ENCODE measurements around the gene MAML3. TPM values are rescaled to one million over a fixed set of nuclear protein-coding genes. Genes with fewer than 3 reads are reported as not detected.

The MAML3 gene
- total RNA-seq = 0.17 and 2.0 TPM in 2 replicates

DNA sequence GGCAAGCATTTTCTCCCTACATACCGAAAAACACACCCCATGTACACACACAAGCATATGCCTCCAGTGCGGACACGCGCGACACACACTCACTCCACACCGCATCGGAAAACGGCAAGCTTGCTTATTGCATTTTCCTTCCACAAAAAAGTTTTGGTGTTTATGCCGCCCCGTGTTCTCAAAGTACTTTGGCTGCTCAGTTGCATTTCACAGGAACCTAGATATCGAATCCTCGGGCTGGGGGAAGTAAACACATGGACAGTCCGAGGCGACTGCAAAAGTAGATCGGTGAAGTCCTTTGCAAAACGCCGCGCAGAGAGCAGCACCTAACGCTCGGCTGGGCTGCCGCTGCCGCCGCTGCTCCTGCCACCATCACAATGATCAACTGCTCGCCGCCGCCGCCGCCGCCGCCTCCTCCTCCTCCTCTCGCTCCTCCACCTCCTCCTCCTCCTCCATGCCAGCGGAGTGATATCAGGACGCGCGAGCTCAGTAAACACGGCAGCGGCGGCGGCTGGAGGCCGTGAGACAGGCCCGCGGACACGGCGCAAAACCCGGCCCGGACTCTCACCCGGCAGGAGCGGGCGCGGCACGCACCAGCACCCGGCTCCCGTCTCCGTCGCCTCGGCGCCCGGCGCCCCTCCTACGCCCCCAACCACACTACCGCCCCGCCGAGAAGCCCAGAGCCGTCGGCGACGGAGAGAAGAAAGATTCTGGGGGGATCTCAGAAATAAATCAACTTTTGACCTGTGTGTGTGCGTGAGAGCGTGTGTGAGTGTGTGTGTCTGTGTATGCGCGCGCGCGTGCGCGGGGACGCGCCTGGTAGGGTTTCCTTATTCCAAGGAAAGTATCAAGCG lies at the start of gene MAML3:
MAML3 (minus strand) TSS at position 467 of the 854 bp plus-strand sequence. CDS start 857 bp downstream, outside the sequence.
- peak; percentile 72 for DNase-seq (ENCODE audit: low read depth)

DNA sequence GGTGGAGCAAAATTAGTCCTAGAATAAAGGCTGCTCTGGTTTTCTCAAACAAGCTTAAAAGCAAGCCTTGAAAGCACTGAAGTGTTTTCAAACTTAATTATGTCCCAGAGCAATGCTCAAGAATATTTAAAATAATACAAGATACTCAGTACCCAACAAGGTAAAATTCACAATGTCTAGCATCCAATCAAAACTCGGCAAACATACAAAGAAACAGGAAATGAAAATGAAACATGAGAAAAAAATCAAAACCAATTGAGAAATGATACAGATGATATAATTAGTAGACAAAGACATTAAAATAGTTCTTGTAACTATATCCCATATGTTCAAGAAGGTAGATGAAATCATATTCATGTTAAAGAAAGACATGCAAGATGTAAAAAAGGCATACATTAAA lies 45.0 kb upstream of the MAML3 start:
- no peak for DNase-seq (ENCODE audit: low read depth)

DNA sequence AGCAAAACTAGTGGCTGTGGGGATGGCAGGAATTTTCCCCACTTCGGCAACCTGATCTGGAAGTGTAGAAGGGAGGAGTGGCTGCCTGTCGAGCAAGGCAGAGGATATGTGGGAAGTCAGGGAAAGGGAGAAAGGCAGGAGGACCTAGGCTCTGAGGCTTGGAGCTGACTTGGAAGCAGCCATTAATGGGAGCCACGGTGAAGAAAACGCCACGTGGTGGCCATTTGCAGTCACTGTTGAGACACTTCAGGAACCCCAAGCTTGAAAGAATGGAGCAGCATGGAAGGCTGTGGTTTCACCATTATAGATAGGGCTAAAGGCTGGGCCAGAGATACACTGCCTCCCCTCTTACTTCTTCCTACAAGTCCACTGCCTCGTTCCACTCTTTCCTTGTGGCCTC lies 41.8 kb upstream of the MAML3 start:
- DNase-seq (ENCODE audit: low read depth) = no peak

DNA sequence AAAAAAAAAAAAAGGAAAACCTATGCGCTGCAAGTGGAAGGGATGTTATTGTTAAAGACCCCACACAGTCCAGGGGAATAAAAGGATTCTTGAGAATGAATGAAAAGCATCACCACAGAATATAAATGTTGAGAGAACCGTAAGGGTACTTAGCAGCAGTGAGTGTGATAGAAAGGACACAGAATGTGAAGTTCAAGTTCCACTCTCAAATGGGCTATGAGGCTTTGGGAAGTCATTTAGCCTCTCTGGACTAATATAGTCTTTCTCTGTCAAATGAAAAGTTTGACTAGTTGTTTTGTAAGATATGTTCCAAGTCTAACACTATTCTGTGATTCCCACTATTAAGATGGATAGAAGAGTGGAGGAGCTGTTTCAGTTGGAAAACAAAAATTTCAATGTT lies 35.8 kb upstream of the MAML3 start:
- no peak for DNase-seq (ENCODE audit: low read depth)

DNA sequence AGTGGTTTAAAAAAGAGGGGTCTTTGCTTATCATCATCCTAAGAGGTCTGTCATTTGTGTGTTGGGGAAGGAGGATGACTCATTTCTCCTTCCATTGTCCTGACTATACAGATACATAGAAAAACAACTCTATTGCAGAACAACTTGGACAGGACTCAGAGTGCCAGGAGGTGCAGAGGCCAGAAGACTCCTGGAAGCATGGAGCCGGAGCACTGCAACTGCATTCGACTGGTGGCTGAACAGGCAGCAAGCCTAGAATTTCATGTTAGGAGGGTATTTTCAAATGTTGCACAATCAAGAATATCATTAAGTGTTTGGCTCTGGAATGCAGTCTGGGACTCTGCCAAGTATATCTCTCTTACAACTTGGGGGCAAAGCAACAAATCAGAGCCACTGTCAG lies 35.0 kb upstream of the MAML3 start:
- peak; percentile 96 for DNase-seq (ENCODE audit: low read depth)

DNA sequence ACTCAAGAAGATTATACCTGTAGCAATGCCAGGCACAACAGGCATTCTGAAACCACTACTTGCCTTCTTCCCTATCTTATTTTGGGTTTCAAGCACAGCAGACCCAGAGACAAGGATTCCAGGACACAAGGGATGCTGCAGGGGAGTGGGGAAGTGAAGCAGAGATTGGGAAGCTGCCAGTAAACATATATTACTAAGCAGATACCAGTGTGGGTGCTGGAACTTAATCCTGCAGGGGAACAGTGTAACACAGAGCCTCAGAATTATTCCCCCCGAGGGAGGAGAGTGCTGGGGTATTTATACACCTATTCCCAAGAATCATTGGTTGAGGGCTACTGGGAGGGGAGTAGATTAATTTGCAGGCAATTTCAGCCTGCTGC lies 33.3 kb upstream of the MAML3 start:
- DNase-seq (ENCODE audit: low read depth) = no peak

DNA sequence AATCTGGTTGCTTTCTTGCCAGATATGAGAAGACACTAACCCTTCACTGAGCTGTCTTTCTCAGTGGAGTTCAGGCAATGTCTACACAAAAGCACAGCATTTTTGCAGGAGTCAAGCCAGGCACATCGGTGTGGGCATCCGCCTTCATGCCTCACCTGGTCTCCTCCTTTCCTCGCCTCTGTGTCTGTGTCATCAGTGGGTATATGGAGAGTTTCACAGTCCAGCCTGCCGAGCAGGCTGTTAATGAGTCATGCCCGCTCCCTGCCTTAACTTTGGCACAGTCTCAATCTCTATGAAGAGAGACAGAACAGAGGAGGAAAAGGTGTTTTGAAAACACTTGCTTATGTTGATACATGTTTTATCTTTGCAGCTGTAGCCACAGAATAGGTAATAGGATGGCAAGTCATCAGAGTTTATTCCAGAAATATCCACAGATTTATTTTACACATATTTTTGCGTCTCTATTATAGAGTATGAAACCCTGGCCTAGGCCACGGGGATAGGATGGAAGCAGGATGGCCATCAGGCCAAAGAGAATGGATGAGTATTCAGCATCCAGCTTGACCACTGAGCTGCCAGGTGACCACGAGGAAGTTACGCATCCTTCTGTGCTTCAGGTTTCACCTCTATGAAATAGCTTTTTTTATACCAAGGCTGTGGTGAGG lies 32.8 kb upstream of the MAML3 start:
- peak; percentile 86 for DNase-seq (ENCODE audit: low read depth)

DNA sequence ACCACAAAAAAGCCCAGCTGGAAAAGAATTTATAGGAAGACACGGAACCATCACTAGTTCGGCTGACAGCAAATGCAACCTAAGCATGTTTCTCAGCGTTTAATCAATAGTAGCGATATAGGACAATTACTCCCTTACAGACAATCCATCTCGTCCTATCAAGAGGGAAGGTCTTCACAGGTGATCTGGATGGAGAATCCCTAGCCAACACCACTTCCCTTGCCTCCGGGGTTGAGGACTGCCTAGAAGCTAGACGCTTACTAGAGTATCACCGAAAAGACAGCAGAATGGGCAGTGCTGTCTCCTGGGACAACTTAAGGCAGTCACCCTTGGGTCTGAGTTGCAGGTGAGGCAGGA lies 32.1 kb upstream of the MAML3 start:
- DNase-seq (ENCODE audit: low read depth) = no peak

DNA sequence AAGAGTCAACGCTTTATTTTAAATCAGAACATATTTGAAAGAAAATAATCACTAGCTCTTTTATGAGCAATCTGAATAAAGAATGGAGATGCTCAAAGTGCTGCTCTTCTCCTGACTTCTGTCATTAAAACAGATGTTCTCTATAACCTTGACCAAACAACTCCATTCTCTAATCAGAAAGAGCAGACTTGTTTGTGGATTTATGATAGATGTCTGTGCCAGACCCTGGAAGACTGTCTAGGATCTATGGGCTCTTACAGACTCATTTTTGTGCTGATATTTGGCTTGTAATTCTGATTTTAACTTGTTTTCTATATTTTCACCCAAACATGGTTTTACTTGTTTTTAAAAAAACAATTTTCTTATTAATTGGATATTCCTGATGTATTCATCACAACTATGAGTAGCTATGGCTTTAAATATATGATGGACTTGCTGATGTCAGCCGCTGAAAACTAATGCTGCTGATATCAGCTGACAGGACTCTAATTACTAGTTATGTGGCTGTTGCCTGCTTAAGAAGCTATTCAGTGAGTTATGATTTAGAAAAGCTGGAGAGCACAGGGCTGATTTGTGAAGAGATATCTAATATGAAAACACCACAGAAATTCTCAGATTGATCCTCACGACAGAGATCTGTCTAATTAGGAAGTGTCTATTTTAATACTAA lies 31.6 kb upstream of the MAML3 start:
- no peak for DNase-seq (ENCODE audit: low read depth)

DNA sequence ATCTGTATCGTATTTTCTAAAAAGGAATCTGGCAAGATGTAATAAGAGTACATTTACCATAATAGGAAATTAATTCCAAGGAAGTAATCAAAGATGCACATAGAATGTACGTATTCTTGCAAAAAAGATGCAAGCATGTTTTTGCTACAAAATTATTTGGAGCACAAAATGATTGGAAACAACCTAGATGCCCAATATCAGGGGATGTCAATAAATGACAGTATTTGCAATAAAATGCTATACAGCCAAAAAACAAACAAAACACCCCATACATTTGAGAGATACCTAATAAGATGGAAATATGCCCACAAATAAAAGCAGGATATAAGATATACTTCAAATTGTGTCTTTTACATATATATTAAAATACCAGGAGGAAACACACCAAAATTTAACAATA lies 29.3 kb upstream of the MAML3 start:
- DNase-seq (ENCODE audit: low read depth) = no peak

DNA sequence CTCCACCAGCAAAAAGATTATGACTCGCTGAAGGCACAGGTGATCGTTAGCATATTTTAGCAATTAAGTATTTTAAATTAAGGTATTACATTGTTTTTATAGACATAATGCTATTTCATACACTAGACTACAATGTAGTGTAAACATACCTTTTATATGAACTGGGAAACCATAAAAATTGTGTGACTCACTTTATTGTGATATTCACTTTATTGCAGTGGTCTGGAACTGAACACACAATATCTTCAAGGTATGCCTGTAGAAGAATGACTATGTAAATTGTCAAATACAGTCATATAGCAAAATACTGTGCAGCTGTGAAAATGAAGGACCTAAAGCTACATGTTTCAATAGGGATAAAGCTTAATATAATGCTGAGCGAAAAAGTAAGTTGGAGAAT lies 26.6 kb upstream of the MAML3 start:
- DNase-seq (ENCODE audit: low read depth) = no peak

DNA sequence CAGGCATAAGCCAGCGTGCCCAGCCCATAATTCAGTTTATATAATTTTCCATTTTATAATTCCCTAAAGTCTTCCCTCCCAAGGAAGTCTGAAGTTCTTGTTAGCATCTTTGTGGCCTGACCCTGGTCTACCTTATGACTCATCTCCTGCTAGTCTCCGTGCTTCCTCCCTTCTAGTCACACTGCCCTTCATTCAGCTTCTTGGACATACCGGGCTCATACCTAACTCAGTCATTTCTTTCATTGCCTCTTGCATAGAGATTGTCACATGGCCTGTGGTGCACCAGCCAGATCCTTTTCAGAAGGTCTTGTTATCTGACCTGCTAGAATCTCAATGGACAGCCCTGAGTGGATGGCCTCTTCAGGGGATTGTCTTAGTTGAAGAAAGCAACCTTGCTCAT lies 22.8 kb upstream of the MAML3 start:
- DNase-seq (ENCODE audit: low read depth) = peak; percentile 56

DNA sequence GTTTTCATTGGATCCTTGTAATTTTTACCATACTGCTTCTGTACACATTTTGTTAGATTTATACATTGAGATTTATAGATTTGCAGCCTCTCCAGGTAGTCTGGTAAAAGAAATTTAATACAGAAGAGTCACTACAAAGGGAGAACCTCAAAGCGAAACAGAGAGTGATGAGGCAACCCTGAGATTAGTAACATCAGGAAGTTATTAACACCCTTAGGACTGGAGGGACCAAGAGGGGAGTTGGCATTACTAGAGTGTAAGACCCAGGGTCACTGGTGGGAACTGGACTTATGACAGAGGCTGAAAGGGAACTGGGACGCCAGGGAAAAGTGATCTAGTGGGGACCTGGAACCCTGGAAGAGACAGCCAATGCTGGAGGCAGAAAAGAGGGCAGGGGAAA lies 20.6 kb upstream of the MAML3 start:
- no peak for DNase-seq (ENCODE audit: low read depth)

DNA sequence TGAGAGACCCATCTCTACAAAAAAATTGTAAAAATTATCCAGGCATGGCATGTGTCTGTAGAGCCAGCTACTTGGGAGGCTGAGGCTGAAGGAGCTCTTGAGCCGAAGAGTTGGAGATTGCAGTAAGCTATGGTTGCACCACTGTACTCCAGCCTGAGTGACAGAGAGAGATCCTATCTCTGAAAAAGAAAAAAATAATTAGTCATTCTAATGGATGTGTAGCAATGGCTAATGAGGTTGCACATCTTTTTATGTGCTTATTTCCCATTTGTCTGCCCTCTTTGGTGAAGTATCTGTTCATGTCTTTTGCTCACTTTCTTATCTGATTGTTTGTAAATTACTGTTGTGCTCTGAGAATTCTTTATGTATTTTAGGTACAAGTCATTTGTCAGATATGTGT lies 19.0 kb upstream of the MAML3 start:
- no peak for DNase-seq (ENCODE audit: low read depth)

DNA sequence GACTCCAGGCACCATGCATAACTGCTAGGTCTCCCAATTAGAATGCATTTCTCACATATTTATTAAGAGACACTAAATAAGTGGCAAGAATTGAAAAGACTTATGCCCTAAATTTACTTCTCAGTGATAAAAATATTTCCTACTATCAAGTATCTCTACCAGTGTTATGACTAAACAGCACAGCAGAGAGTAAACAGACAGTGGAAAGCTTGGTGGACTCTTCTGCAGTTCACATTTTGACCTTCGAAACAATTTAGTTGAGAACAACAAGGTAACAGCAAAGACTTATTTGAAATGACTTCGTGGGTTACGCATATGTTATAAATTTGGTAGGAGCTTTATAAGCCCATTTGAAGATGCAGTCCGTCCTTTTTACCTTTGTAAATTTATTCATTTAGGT lies 16.3 kb upstream of the MAML3 start:
- DNase-seq (ENCODE audit: low read depth) = no peak

DNA sequence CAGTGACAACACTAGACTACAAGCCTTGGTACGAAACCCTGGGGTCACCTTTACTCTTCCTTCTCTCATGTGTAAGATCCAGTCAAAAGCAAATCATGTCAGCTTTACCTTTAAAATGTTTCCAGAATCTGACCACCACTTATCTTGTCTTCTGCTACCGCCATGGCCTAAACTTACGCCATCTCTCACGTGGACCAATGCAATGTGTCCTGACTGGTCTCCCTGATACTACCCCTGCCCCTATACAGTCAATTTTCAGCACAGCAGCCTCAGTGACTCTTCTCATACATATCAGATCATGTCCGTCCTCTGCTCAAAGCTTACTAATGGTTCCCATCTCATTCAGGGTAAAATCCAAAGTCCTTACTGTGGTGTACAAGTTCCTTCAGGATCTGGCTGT lies 15.0 kb upstream of the MAML3 start:
- DNase-seq (ENCODE audit: low read depth) = no peak

DNA sequence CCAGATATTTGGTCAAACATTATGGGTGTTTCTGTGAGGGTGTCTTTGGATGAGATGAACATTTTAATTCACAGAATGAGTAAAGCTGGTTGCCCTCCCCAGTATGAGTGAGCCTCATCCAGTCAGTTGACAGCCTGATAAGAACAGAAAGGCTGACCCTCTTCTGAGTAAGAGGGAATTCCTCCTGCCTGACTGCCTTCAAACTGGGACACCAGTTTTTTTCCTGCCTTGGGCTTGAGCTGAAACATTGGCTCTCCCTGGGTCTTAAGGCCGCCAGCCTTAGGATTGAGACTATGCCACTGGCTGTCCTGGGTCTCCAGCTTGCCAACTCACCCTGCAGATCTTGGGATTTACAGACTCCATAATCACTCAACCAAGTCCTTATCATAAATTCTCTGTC lies 14.5 kb upstream of the MAML3 start:
- DNase-seq (ENCODE audit: low read depth) = no peak

DNA sequence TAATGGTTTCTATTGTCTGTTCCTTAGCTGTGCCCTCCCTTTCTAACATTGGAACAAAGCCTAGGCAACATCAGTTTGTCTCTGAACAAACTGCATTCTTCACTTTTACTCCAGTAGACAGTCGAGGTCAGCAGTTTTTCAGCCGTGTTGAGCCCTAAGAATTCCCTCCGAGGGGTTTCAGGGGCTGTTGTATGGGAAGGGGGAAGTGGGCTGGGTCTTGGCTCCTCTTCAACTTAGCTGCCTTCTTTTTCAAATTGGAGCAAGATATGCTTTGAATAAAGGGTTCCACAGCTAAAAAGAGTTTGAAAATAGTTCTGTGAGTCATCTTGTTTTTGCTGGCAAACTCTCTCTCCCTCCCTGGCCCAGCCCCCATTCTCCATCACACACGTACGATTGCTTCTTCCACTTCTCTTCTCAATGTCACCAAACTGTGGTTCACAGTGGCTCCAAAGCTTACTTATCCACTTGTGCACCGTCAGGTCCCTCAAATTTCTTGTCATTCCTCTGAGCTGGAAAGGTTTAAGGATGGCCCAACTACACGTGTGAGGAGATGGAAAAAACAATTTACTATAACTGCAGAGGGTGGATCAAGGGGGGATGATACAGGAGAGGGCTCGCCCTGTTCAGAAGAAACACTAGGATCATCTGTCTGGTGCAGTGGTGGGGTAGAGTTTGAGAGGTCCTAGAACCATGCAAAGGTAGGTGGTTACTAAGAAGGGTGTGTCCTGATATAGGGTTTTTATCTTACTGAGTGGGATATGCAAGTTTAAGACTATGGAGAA lies 9.2 kb upstream of the MAML3 start:
- no peak for DNase-seq (ENCODE audit: low read depth)

DNA sequence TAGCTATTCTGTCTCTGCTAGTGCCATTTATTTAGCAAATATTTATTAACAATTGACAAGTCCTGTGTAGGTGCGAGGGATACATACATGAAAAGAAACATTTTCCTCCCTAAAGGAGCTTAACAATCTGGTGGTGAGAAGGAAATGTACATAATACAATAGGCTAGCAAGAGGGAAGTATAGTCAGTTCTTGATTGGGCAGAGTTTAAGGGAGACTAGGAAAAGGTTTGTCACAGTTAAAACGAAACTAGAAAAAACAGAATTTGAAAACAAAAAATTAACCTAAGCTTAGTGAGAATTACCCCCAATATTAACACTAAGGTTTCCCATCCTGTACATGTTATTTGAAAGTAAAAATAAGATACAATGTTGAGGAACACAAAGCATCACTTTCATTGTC lies 8.6 kb upstream of the MAML3 start:
- DNase-seq (ENCODE audit: low read depth) = no peak

DNA sequence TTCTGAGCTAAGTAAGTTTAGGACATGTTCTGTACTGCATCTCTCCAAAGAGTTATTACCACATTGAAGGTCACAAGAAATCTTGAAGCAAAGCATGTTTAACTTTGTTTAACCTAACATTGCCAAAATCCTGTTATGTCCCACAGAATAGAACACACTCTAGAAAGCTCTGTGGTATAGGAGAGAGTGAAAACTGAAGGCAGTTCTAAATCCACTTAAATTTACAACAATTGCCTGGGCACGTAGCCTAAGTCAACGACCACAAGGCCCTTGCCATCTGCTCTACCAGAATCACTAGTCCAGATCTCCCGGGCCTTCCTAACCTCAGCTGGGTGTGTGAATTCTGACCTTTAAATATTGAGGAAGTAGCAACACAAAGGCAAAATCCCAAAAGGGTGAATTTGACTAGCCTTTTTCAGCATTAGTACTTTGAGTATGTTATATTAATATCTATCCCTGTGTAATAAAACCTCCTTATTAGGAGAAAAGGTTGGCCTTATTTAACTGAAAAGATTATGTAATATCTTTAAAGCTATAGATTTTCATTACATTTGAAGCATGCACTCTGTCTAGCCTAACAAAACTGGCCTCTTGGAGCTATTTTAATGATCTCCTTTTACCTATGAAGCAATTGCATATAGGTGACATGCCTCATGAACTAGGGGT lies 4.5 kb upstream of the MAML3 start:
- DNase-seq (ENCODE audit: low read depth) = no peak

DNA sequence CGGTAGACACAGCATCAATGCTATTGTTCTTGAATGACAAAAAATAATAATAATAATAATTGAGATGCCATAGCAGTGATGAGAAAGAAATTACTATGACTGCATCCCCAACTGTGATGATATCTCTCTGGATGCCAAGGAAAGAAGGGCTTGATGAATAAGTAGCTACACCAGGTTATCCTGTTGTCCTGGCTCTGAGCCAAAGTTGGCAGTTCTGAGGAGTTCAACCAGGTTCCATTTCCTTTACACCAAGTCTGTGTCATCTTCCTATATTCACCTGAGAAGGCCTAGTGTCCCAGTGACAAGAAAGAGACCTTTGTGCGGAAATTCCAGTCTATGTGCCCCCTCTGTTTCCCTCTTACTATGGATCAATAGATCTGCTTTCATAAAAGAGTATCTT lies 3.4 kb upstream of the MAML3 start:
- no peak for DNase-seq (ENCODE audit: low read depth)

Measured in renal cortical epithelial cell (primary cell).